GM13977 (cell line): ENCODE results near the gene NUDC.
A peak's percentile ranks its signal among the peaks of the same experiment; 100 is the strongest.

Experiments used
- DNase-seq: peaks from one replicate; pipeline ENCODE4 v3.0.0; 2012; ENCODE audit warnings: low spot score
- in situ Hi-C: fragments of 300-500 bp; cut with MboI; formaldehyde crosslinking; loops from one replicate; pipeline ENCODE4 v1.12.0; 2022; ENCODE audit warnings: low sequenced_read_pairs, low pct_unique_long_range_greater_than_20kb, mixed read lengths, inconsistent platforms; ENCODE audit not compliant: unreplicated experiment
- TF ChIP-seq, protein P1 (sequence below): IDR thresholded peaks from 2 replicates; pipeline ENCODE4 v1.5.1; 2012; ENCODE audit warnings: mild to moderate bottlenecking, control low read depth; ENCODE audit not compliant: insufficient read depth; ENCODE audit errors: extremely low read depth, missing control alignments

The NUDC gene

GRCh38 chr1:26887125-26887524 is 34.4 kb upstream of the NUDC start:
- DNase-seq, result no peak
- in situ Hi-C loops, result no loop called here
- TF ChIP-seq, protein P1, sequence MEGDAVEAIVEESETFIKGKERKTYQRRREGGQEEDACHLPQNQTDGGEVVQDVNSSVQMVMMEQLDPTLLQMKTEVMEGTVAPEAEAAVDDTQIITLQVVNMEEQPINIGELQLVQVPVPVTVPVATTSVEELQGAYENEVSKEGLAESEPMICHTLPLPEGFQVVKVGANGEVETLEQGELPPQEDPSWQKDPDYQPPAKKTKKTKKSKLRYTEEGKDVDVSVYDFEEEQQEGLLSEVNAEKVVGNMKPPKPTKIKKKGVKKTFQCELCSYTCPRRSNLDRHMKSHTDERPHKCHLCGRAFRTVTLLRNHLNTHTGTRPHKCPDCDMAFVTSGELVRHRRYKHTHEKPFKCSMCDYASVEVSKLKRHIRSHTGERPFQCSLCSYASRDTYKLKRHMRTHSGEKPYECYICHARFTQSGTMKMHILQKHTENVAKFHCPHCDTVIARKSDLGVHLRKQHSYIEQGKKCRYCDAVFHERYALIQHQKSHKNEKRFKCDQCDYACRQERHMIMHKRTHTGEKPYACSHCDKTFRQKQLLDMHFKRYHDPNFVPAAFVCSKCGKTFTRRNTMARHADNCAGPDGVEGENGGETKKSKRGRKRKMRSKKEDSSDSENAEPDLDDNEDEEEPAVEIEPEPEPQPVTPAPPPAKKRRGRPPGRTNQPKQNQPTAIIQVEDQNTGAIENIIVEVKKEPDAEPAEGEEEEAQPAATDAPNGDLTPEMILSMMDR, result peak; percentile 47

- TF ChIP-seq, protein P1, result no peak
- in situ Hi-C loops, result no loop called here
- DNase-seq, result no peak
These were observed 33.3 kb upstream of the NUDC start for GRCh38 chr1:26888231-26888630.

GRCh38 chr1:26889551-26890466 is 31.7 kb upstream of the NUDC start, which contains the start of gene GPN2:
Gene GPN2, minus strand, starts transcription at chr1:26890283. Its CDS starts 187 bp downstream, at chr1:26890096.
- peak; percentile 96 for DNase-seq
- in situ Hi-C loops, result no loop called here
- TF ChIP-seq, protein P1, result no peak

DNA sequence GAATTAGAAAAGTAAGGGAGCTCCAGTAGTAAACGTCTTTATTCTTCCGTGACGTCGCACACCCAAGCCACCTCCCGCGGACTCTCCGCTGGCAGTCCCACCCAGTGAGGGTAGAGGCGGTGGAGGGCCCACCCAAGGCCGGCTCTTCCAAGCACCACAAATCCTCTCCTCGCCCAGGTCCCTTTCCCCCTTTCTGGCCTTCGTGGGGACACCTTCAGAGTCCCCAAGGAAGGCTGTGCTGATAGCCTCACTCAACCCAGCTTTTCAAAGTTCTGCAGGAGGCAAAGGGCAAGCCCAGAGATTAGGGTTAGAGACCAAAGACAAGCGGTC is 31.1 kb upstream of the NUDC start:
- TF ChIP-seq, protein P1, result no peak
- no peak for DNase-seq
- in situ Hi-C loops, result no loop called here

DNA sequence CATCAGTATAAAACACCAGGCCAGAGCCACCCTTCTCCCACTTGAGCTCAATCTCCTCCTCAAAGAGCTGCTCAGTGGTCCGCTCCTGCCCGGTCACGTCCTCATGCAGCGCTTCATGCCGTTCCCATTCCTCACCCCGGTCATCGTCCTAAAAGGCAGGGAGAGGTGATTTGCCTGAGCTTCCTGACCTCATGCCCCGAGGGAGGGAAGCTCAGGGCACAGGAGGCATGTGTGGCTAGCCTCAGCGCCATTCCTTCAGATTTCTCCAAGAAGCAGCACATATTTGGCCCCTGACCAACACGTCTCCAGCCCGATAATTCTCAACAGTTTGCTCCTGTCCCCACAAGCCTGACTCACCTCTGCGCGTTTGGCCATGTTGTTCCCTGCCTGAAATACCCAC is 27.3 kb upstream of the NUDC start:
- in situ Hi-C loops, result no loop called here

GRCh38 chr1:26897351-26897750 is 24.2 kb upstream of the NUDC start:
- in situ Hi-C loops, result no loop called here
- DNase-seq, result no peak
- TF ChIP-seq, protein P1, result no peak

More for the DNA sequence above, 27.3 kb upstream of the NUDC start:
- no peak for DNase-seq
- TF ChIP-seq, protein P1, result no peak
